IMR-90 (cell line): ENCODE data around the gene BMPER. TPM values are rescaled to one million over a fixed set of nuclear protein-coding genes. Genes with fewer than 3 reads are reported as not detected.
A peak's percentile ranks its signal among the peaks of the same experiment; 100 is the strongest.

Experiments used
- ATAC-seq: fragments of 200-7000 bp; cut with Tn5 transposase; 2 replicates; pipeline ENCODE4 v1.9.1; 2020; ENCODE audit warnings: low read depth, mild to moderate bottlenecking, moderate library complexity
- BruUV-seq: library from RNA; stranded (reverse); fragments of 400-500 nt; replicated peaks from 2 replicates; lab custom pipeline; 2021; lab: Mats Ljungman, UMichigan
- CTCF ChIA-PET: fragments of 300-600 bp; formaldehyde crosslinking; extraction: SDS; loops from one replicate; lab custom pipeline; 2021; ENCODE audit warnings: antibody characterized with exemption; lab: Yijun Ruan, JAX
- POLR2A ChIA-PET: fragments of 300-600 bp; sonication (Branson Sonifier 250); formaldehyde crosslinking; loops from one replicate; lab custom pipeline; 2022; ENCODE audit warnings: antibody characterized with exemption; ENCODE audit not compliant: unreplicated experiment; lab: Charles Lee
- DNase-seq: peaks from one replicate; pipeline ENCODE4 v3.0.0; 2013
- H2AFZ ChIP-seq: replicated peaks from 2 replicates; pipeline ENCODE3; 2013; ENCODE audit warnings: low read length, mild to moderate bottlenecking; ENCODE audit not compliant: poor library complexity
- H2AK5ac ChIP-seq: 2 replicates; pipeline ENCODE4 v1.6.1; 2013; ENCODE audit warnings: low read depth, low read length, inconsistent platforms
- H2AK9ac ChIP-seq: replicated peaks from 2 replicates; pipeline ENCODE3; 2013; ENCODE audit warnings: mild to moderate bottlenecking, low read depth, low read length, moderate library complexity; ENCODE audit not compliant: poor library complexity
- H2BK120ac ChIP-seq: 2 replicates; pipeline ENCODE4 v1.6.1; 2013; ENCODE audit warnings: low read depth, low read length, inconsistent platforms
- H2BK15ac ChIP-seq: 3 replicates; pipeline ENCODE4 v1.6.1; 2013; ENCODE audit warnings: low read depth, low read length, inconsistent platforms
- H2BK20ac ChIP-seq: 2 replicates; pipeline ENCODE4 v1.6.1; 2013; ENCODE audit warnings: low read depth, mild to moderate bottlenecking, inconsistent platforms, low read length, moderate library complexity
- H2BK5ac ChIP-seq: 2 replicates; pipeline ENCODE4 v1.6.1; 2013; ENCODE audit warnings: mild to moderate bottlenecking, low read depth, low read length, inconsistent platforms; ENCODE audit not compliant: poor library complexity, severe bottlenecking
- H3K14ac ChIP-seq: replicated peaks from 2 replicates; pipeline ENCODE4 v1.6.1; 2013; ENCODE audit warnings: low read depth, low read length, inconsistent platforms
- H3K18ac ChIP-seq: 2 replicates; pipeline ENCODE4 v1.6.1; 2013; ENCODE audit warnings: low read depth, low read length, control low read depth
- H3K23ac ChIP-seq: 2 replicates; pipeline ENCODE4 v1.6.1; 2013; ENCODE audit warnings: low read depth, low read length, inconsistent platforms
- H3K27ac ChIP-seq: 2 replicates; pipeline ENCODE4 v1.5.1; 2013; ENCODE audit warnings: mild to moderate bottlenecking, control low read depth, low read length; ENCODE audit not compliant: insufficient read depth
- H3K27me3 ChIP-seq: 2 replicates; pipeline ENCODE4 v1.6.1; 2013; ENCODE audit warnings: low read length; ENCODE audit not compliant: control insufficient read depth, insufficient read depth
- H3K36me3 ChIP-seq: 2 replicates; pipeline ENCODE4 v1.6.1; 2013; ENCODE audit warnings: low read length, mixed read lengths; ENCODE audit not compliant: control insufficient read depth, insufficient read depth
- H3K4ac ChIP-seq: 2 replicates; pipeline ENCODE4 v1.6.1; 2013; ENCODE audit warnings: low read depth, low read length, inconsistent platforms
- H3K4me1 ChIP-seq: 2 replicates; pipeline ENCODE4 v1.6.1; 2013; ENCODE audit warnings: low read length, mixed read lengths; ENCODE audit not compliant: control insufficient read depth, insufficient read depth
- H3K4me2 ChIP-seq: 2 replicates; pipeline ENCODE4 v1.6.1; 2013; ENCODE audit warnings: low read depth, mild to moderate bottlenecking, control low read depth, low read length, moderate library complexity
- H3K4me3 ChIP-seq: 2 replicates; pipeline ENCODE4 v1.5.1; 2013; ENCODE audit warnings: low read depth, mild to moderate bottlenecking, control low read depth, low read length, moderate library complexity; ENCODE audit not compliant: insufficient read depth
- H3K56ac ChIP-seq: 2 replicates; pipeline ENCODE4 v1.6.1; 2013; ENCODE audit warnings: low read length, inconsistent platforms; ENCODE audit not compliant: insufficient read depth; ENCODE audit errors: extremely low read depth
- H3K79me1 ChIP-seq, 2 experiments: 2 replicates each; pipeline ENCODE4 v1.6.1; 2013; ENCODE audit warnings: low read length in 2 of 2, inconsistent platforms in 1 of 2, low read depth in 1 of 2
- H3K9ac ChIP-seq: 2 replicates; pipeline ENCODE4 v1.6.1; 2013; ENCODE audit warnings: low read depth, low read length, control low read depth
- H3K9me1 ChIP-seq: 2 replicates; pipeline ENCODE4 v1.6.1; 2013; ENCODE audit warnings: low read length, inconsistent platforms; ENCODE audit not compliant: insufficient read depth
- H3K9me3 ChIP-seq: 2 replicates; pipeline ENCODE4 v1.6.1; 2013; ENCODE audit warnings: low read length; ENCODE audit not compliant: control insufficient read depth, insufficient read depth
- H4K20me1 ChIP-seq: 2 replicates; pipeline ENCODE4 v1.6.1; 2013; ENCODE audit warnings: low read length, inconsistent platforms; ENCODE audit not compliant: insufficient read depth
- H4K5ac ChIP-seq: 2 replicates; pipeline ENCODE4 v1.6.1; 2013; ENCODE audit warnings: mild to moderate bottlenecking, low read depth, low read length, control low read depth
- H4K8ac ChIP-seq, 2 experiments: 2 replicates each; pipeline ENCODE4 v1.6.1; 2013; ENCODE audit warnings: low read depth in 2 of 2, low read length in 2 of 2, control low read depth in 1 of 2, inconsistent platforms in 1 of 2
- H4K91ac ChIP-seq: 2 replicates; pipeline ENCODE4 v1.6.1; 2013; ENCODE audit warnings: low read depth, low read length, inconsistent platforms; ENCODE audit not compliant: insufficient read depth
- MXI1 ChIP-seq: IDR thresholded peaks from 2 replicates; pipeline ENCODE4 v1.6.1; 2012; ENCODE audit warnings: low read depth, mild to moderate bottlenecking, low read length, moderate library complexity, borderline replicate concordance
- POLR2A ChIP-seq: IDR thresholded peaks from 2 replicates; pipeline ENCODE4 v1.6.1; 2012; ENCODE audit warnings: mild to moderate bottlenecking, low read depth, low read length
- WGBS, 2 experiments: methylation state at CpG; one replicate each; pipeline versions ENCODE4 v1.1.5 to v1.1.7; 2013; ENCODE audit warnings: missing lambda C conversion rate in 2 of 2; ENCODE audit not compliant: insufficient read length in 1 of 2; ENCODE audit errors: extremely low coverage in 2 of 2; 5-methylcytosine and 5-hydroxymethylcytosine counted together
- dilution Hi-C: fragments of 300-500 bp; cut with HindIII; formaldehyde crosslinking; loops from one replicate; pipeline ENCODE4 v1.14.3; 2018; ENCODE audit warnings: low sequenced_read_pairs; ENCODE audit not compliant: unreplicated experiment
- in situ Hi-C: fragments of 300-500 bp; cut with MboI; formaldehyde crosslinking; loops from 3 replicates; pipeline ENCODE4 v1.14.3; 2019; ENCODE audit warnings: low sequenced_read_pairs, inconsistent platforms, mixed read lengths
- intact Hi-C: fragments of 100-400 bp; cut with micrococcal nuclease; formaldehyde crosslinking; loops from 2 replicates; pipeline ENCODE4 v1.10.0; 2022
- polyA plus RNA-seq, 3 experiments: library from polyadenylated mRNA; depleted of rRNA; stranded (reverse); fragments of >200 nt; gene quantifications; 2 replicates each; pipeline ENCODE4 v1.2.3, GENCODE V29; 2012; ENCODE audit warnings: low replicate concordance in 1 of 3
- total RNA-seq: library from RNA; depleted of rRNA; stranded (reverse); fragments of >200 nt; gene quantifications from 2 replicates; pipeline ENCODE4 v1.2.3, GENCODE V29; 2012
- TF ChIP-seq, protein P1 (sequence below): conservative IDR thresholded peaks from 2 replicates; pipeline ENCODE4 v1.5.1; 2012; ENCODE audit warnings: mild to moderate bottlenecking, low read depth, low read length, improper control_type of control experiment

The BMPER gene
- total and polyA plus RNA-seq, 2 of the 4 experiments (the other 2 are of a cell fraction) = 6.2 to 7.9 TPM

DNA sequence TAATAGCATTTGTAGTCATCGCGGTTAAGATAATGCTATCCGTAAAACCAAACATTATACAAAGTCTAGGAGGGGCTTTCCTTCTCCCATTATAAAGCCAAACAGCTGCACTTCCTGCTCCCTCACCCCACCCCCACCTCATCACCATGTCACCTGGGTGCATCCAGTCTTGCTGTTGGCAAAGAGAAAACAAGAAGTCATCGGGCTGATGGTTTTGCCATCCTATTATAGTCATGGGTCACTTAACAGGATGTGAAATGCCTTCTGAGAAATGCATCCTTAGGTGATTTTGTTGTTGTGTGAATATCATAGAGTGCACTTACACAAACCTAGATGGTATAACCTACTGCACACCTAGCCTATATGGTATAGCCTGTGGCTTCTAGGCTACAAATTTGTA is 157.0 kb downstream of the BMPER start:
- no peaks in the 10 kb centered on the region for H3K36me3 ChIP-seq
- peak overlapping the region; percentile 68 for H2AK5ac ChIP-seq
- H2BK5ac ChIP-seq = peak overlapping the region; percentile 91
- no CpG with 5 or more reads among the region's 4 CpGs for WGBS, 2 experiments
- H3K56ac ChIP-seq = no peak overlapping the region
- H3K4me3 ChIP-seq = no peak overlapping the region
- peaks cover 38% of the 10 kb centered on the region for H3K4me1 ChIP-seq
- H3K18ac ChIP-seq = peak overlapping the region; percentile 86
- H4K20me1 ChIP-seq = no peaks in the 10 kb centered on the region
- no peak overlapping the region for H2AK9ac ChIP-seq
- no peaks in the 10 kb centered on the region for H3K9me3 ChIP-seq
- DNase-seq (no peak), ATAC-seq (no peak)
- H3K4ac ChIP-seq = peak overlapping the region; percentile 55; the same call in 1 of the 2 replicates
- no peak overlapping the region for H3K9ac ChIP-seq
- no peak overlapping the region for H3K4me2 ChIP-seq
- no peak overlapping the region for H3K14ac ChIP-seq
- TF ChIP-seq, protein P1, sequence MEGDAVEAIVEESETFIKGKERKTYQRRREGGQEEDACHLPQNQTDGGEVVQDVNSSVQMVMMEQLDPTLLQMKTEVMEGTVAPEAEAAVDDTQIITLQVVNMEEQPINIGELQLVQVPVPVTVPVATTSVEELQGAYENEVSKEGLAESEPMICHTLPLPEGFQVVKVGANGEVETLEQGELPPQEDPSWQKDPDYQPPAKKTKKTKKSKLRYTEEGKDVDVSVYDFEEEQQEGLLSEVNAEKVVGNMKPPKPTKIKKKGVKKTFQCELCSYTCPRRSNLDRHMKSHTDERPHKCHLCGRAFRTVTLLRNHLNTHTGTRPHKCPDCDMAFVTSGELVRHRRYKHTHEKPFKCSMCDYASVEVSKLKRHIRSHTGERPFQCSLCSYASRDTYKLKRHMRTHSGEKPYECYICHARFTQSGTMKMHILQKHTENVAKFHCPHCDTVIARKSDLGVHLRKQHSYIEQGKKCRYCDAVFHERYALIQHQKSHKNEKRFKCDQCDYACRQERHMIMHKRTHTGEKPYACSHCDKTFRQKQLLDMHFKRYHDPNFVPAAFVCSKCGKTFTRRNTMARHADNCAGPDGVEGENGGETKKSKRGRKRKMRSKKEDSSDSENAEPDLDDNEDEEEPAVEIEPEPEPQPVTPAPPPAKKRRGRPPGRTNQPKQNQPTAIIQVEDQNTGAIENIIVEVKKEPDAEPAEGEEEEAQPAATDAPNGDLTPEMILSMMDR = no peak
- TF ChIP-seq MXI1 (no peak), POLR2A (no peak)
- H3K27me3 ChIP-seq = no peaks in the 10 kb centered on the region
- no peak overlapping the region for H3K23ac ChIP-seq
- POLR2A ChIA-PET = no interaction called here
- dilution Hi-C loops = no loop called here
- intact Hi-C loops = no loop called here
- no peaks in the 10 kb centered on the region for H3K79me1 ChIP-seq
- H2BK120ac ChIP-seq = peak overlapping the region; percentile 60; the same call in 1 of the 2 replicates
- H4K5ac ChIP-seq = peak overlapping the region; percentile 78; the same call in 1 of the 2 replicates
- H3K27ac ChIP-seq = 0 out of 2 replicates have a peak overlapping the region, but pooled peaks have one; percentile 2
- peak overlapping the region; percentile 45; the same call in 1 of the 2 replicates for H2BK20ac ChIP-seq
- H2BK15ac ChIP-seq = peak overlapping the region; percentile 42; the same call in 2 of the 3 replicates
- CTCF ChIA-PET = no interaction called here
- BruUV-seq = no TSS peak
- H4K8ac ChIP-seq = peak overlapping the region; percentile 38 to 51; a peak in 3 of 4 replicates
- peaks cover 10% of the 10 kb centered on the region for H3K9me1 ChIP-seq
- in situ Hi-C loops = no loop called here
- H2AFZ ChIP-seq = no peak overlapping the region
- peak overlapping the region; percentile 67; the same call in 1 of the 2 replicates for H4K91ac ChIP-seq
